Activated CD4-positive, alpha-beta T cell treated with anti-CD3 and anti-CD28 coated beads for 4 hours (primary cell): ENCODE results near the gene MTNR1A.

Source experiments
- DNase-seq, 2 donors: peaks; one replicate each; pipeline ENCODE4 v3.0.0-alpha.2; 2020

The MTNR1A gene

GRCh38 chr4:186485561-186486062 lies 69.8 kb downstream of the MTNR1A start:
- DNase-seq, result no peak

GRCh38 chr4:186485150-186485549 lies 70.2 kb downstream of the MTNR1A start:
- DNase-seq, result no peak

DNA sequence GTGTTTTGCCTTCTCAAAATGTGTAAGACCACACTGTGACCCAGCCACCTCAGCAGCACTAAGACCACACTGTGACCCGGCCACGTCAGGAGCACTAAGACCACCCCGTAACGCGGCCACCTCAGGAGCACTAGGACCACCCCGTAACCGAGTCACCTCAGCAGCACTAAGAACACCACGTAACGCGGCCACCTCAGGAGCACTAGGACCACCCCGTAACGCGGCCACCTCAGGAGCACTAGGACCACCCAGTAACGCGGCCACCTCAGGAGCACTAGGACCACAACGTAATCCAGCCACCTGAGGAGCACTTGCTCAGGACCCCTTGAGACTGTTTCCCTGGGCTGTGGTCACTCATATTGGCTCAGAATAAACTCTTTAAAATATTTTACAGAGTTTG lies 71.7 kb downstream of the MTNR1A start:
- DNase-seq, result no peak
